Colonic mucosa (tissue), 4 donors: Measurements from ENCODE around the gene WSB1. TPM values are rescaled to one million over a fixed set of nuclear protein-coding genes. Genes with fewer than 3 reads are reported as not detected.

Experiments used
- DNase-seq: peaks from one replicate; pipeline ENCODE4 v3.0.0-alpha.2; 2020
- H3K27ac ChIP-seq: fragments of 200-600 bp; one replicate; pipeline ENCODE4 v1.8.0; 2021
- H3K27me3 ChIP-seq: fragments of 200-600 bp; one replicate; pipeline ENCODE4 v1.8.0; 2021
- H3K36me3 ChIP-seq: fragments of 200-600 bp; one replicate; pipeline ENCODE4 v1.8.0; 2021
- H3K4me1 ChIP-seq: fragments of 200-600 bp; one replicate; pipeline ENCODE4 v1.8.0; 2021; ENCODE audit warnings: mild to moderate bottlenecking
- H3K4me3 ChIP-seq: fragments of 200-600 bp; one replicate; pipeline ENCODE4 v1.8.0; 2021
- H3K9ac ChIP-seq, 2 donors: one replicate each; pipeline ENCODE4 v1.7.0; 2013; ENCODE audit warnings: control low read depth in 2 of 2, low read depth in 2 of 2, low read length in 2 of 2
- H3K9me3 ChIP-seq: fragments of 200-600 bp; one replicate; pipeline ENCODE4 v1.8.0; 2021
- intact Hi-C: fragments of 100-400 bp; cut with DNase I; formaldehyde crosslinking; loops from one replicate; pipeline ENCODE4 v1.14.1; 2022
- total RNA-seq, 2 donors: library from RNA; stranded (reverse); fragmentation: NEBNext Ultra II Directional in 1 of 2; extraction: Animal tissue kit (Norgen Biotek cat#: 25700) in 1 of 2; gene quantifications; one replicate each; pipeline ENCODE4 v1.2.1, GENCODE V29; 2021
- TF ChIP-seq, protein P1 (sequence below): fragments of 200-600 bp; IDR thresholded peaks from one replicate; pipeline ENCODE4 v1.8.0; 2022; ENCODE audit warnings: antibody characterized with exemption, mild to moderate bottlenecking
- donor health status: healthy.
- donor health status: DM: no; HTN: no; CAD: no.
- donor health status: DM: no; HTN: no; CAD: no.

Gene WSB1
- total RNA-seq, 2 donors from 2014 or later = 94.2 to 150 TPM

DNA sequence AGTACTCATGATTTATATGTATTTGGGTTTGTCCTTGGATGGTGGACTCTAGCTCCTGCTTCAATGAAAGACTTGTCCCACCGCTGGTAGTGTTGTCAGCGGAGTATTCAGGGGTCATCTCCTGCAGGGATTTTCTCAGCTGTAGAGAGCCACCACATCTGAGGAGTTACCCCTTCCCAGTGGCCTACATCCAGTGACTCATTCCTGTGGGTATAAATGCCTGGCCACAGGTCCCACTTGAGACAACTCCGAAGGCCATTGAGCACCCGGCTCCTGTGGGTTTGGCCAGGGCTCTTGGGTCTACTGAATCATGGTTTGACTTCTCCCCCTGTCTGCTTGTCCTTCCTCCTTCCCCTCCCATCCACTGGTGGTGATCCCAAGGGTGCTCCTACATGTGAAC is 34.6 kb upstream of the WSB1 start:
- Histone ChIP-seq H3K4me3 (no peak overlapping the region), H3K27me3 (no peaks in the 10 kb centered on the region), H3K9me3 (no peaks in the 10 kb centered on the region), H3K36me3 (no peaks in the 10 kb centered on the region), H3K27ac (no peak overlapping the region), H3K9ac (no peak overlapping the region), H3K4me1 (peaks cover 4% of the 10 kb centered on the region)
- intact Hi-C loops = no loop called here
- no peak for DNase-seq
- TF ChIP-seq, protein P1, sequence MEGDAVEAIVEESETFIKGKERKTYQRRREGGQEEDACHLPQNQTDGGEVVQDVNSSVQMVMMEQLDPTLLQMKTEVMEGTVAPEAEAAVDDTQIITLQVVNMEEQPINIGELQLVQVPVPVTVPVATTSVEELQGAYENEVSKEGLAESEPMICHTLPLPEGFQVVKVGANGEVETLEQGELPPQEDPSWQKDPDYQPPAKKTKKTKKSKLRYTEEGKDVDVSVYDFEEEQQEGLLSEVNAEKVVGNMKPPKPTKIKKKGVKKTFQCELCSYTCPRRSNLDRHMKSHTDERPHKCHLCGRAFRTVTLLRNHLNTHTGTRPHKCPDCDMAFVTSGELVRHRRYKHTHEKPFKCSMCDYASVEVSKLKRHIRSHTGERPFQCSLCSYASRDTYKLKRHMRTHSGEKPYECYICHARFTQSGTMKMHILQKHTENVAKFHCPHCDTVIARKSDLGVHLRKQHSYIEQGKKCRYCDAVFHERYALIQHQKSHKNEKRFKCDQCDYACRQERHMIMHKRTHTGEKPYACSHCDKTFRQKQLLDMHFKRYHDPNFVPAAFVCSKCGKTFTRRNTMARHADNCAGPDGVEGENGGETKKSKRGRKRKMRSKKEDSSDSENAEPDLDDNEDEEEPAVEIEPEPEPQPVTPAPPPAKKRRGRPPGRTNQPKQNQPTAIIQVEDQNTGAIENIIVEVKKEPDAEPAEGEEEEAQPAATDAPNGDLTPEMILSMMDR = no peak

DNA sequence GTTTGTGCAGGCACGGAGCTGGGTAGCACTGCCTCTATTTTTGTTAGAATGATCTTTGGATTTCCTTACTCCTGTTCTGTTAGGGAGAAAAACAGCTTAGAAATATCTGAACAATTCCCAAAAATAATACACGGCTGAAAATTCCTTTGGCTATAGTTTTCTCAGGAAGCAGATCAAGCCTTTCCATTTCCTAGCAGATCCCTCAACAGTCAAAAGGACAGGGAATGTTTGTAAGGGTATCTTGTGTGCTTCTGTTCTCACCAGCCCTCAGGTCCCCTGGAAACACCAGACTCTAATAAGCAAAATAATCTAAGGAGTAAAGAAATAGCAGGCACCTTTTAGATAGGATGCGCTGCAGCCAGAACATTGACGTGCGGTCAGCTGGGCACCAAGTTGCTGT is 30.5 kb upstream of the WSB1 start:
- TF ChIP-seq, protein P1 = no peak
- no peak for DNase-seq
- intact Hi-C loops = no loop called here
- H3K4me3 ChIP-seq = no peak overlapping the region
- H3K4me1 ChIP-seq = peaks cover 5% of the 10 kb centered on the region
- H3K9me3 ChIP-seq = no peaks in the 10 kb centered on the region
- H3K9ac ChIP-seq = no peak overlapping the region
- no peaks in the 10 kb centered on the region for H3K36me3 ChIP-seq
- no peak overlapping the region for H3K27ac ChIP-seq
- no peaks in the 10 kb centered on the region for H3K27me3 ChIP-seq

DNA sequence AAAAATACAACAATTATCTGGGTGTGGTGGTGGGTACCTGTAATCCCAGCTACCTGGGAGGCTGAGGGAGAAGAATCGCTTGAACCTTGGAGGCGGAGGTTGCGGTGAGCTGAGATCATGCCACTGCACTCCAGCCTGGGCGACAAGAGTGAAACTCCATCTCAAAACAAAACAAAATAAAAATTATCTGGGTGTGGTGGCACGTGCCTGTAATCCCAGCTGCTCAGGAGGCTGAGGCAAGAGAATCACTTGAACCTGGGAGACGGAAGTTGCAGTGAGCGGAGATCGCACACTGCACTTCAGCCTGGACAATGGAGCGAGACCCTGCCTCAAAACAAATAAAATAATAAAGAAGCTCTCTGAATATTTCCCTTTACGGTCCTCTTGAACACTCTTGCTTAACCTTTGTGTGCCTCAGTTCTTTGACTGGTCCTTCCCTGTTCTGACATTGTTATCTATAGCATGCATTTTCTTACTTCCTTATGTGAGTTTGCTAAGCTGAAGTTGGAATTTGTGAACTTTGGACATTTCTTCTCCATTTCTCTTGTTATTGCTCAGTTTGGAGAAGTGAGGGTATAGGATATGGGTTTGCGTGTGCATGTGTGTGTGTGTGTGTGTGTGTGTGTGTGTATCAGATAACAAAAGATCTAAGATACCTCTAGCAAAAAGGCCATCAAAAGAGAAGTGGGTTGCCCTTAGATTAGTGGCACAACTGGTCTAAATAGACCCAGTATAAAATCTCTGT is 29.7 kb upstream of the WSB1 start:
- TF ChIP-seq, protein P1 = no peak
- Histone ChIP-seq H3K4me1 (peaks cover 5% of the 10 kb centered on the region), H3K36me3 (no peaks in the 10 kb centered on the region), H3K4me3 (no peak overlapping the region), H3K9me3 (no peaks in the 10 kb centered on the region), H3K27me3 (no peaks in the 10 kb centered on the region), H3K9ac (no peak overlapping the region), H3K27ac (peak overlapping the region; percentile 72)
- intact Hi-C loops = no loop called here
- DNase-seq = peak; percentile 47

DNA sequence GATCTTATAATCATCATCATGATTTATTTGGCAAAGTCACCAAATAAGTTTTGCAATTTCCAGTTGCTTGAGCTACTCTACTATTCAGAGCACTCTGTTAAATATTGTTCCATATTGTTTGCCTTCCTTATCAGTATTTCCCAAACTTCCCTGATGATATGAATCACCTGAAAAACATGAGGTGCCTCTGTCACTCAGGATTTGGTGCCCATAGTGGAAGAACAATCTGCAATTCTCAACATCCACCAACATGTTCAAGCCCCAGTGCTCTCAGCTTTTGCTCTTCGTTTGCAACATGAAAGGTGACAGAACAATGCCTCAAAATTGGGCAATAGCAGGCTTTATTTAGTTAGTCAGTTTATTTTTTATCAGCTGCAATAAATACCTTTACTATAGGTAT is 28.6 kb upstream of the WSB1 start:
- Histone ChIP-seq H3K4me1 (peaks cover 5% of the 10 kb centered on the region), H3K27me3 (no peaks in the 10 kb centered on the region), H3K27ac (peak overlapping the region; percentile 72), H3K9me3 (no peaks in the 10 kb centered on the region), H3K9ac (no peak overlapping the region), H3K4me3 (no peak overlapping the region), H3K36me3 (no peaks in the 10 kb centered on the region)
- intact Hi-C loops = no loop called here
- TF ChIP-seq, protein P1 = no peak
- DNase-seq = no peak

GRCh38 chr17:27266228-27266627 is 27.7 kb upstream of the WSB1 start:
- intact Hi-C loops = no loop called here

More at GRCh38 chr17:27266228-27266627, 27.7 kb upstream of the WSB1 start:
- Histone ChIP-seq H3K4me1 (peaks cover 5% of the 10 kb centered on the region), H3K27me3 (no peaks in the 10 kb centered on the region), H3K4me3 (no peak overlapping the region), H3K36me3 (no peaks in the 10 kb centered on the region), H3K9ac (no peak overlapping the region), H3K27ac (no peak overlapping the region), H3K9me3 (no peaks in the 10 kb centered on the region)
- no peak for DNase-seq
- TF ChIP-seq, protein P1 = no peak
